NCI-H1694 (cell line): ENCODE data around the gene REXO5.

ENCODE experiments used
- DNase-seq: peaks from one replicate; lab custom pipeline; 2025; lab: John Stamatoyannopoulos, UW

The REXO5 gene

GRCh38 chr16:20871941-20872815, 65.9 kb downstream of the REXO5 start:
- DNase-seq, result no peak

- no peak for DNase-seq
Measured at GRCh38 chr16:20873331-20873730, 67.0 kb downstream of the REXO5 start.

DNA sequence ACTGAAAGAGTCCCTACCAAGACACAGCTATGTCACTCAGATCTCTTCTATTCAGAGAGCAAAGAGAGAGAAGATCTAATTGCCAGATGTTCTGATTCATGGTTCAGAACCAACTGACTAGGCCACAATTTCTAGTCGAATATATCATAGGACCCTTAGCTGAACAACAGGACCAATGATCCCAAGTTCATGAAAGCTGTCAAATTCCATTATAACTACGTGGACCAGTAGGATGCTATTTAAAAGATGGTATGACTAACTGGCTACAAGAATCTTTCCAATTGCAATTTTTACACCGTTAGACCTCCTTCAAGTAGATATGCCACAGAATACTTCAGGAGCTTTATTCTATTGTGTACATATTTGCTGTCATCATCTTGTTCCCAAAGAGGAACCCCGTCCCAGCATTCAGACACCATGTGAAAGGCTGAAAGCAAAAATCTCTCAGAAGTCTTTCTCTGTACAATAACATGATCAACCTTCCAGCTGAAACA, 67.8 kb downstream of the REXO5 start:
- no peak for DNase-seq

- DNase-seq, result no peak
Measured at GRCh38 chr16:20875355-20875650, 69.0 kb downstream of the REXO5 start.

- DNase-seq, result no peak
Measured at GRCh38 chr16:20878682-20879147, 72.4 kb downstream of the REXO5 start.

- no peak for DNase-seq
Measured at GRCh38 chr16:20879175-20880040, 73.1 kb downstream of the REXO5 start.

DNA sequence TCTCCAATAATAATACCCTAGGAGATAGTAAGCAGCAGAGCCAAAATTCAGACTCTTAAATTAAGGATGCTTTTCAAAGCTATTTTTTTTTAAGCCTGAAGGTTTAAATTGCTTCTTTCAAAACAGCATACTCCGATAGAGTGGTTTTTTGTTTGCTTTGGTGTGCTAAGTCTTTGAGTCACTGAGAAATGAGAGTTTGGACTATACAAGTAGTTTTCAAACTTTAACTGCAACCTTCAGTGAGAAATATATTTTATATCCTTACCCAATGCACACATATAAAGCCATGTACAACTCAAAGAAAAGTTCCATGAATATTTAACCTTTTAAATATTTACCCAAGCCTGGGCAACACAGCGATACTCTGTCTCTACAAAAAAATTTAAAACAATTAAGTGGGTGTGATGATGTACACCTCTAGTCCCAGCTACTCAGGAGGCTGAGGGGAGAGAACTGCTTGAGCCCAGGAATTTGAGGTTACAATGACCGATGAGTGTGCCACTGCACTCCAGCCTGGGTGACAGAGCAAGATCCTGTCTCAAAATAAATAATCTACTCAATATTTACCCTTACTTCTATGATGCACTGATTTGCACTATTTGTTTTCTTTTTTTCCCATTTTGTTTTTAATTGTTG, 74.7 kb downstream of the REXO5 start:
- no peak for DNase-seq

GRCh38 chr16:20881503-20881878, 75.2 kb downstream of the REXO5 start:
- no peak for DNase-seq

GRCh38 chr16:20883554-20884239, 77.4 kb downstream of the REXO5 start:
- no peak for DNase-seq

DNA sequence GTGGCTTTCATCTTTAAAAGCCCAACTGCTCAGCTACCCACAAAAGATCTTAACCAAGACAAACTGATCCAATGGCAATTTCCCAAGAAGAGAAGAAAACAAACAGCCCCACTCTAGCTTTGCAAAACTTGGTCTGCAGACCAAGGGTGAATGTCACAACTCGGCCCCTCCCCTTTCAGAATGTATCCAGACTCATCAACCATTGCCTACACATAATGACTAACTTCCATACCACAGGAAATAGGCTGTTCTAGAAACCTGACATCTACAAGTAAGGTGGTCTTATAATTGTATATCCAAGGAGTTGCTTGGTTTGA, 77.9 kb downstream of the REXO5 start:
- DNase-seq, result no peak

GRCh38 chr16:20886320-20886719, 80.0 kb downstream of the REXO5 start:
- no peak for DNase-seq

DNA sequence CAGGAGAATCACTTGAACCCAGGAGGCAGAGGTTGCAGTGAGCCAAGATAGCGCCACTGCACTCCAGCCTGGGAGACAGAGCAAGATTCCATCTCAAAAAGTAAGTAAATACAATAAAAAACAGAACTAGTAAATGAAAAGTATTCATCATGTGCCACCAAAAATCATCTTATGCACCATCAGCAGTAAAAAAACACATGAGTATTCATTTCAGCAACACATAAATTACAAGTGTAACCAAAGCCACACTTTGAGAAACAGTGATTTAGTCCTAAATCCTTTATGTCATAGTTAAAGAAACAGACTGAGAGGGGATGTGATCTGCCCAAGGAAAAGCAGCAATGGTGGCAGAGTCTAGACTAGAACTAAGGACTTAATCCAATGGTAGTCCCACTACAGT, 80.9 kb downstream of the REXO5 start:
- DNase-seq, result no peak

- no peak for DNase-seq
Measured at GRCh38 chr16:20889625-20890275, 83.4 kb downstream of the REXO5 start.

DNA sequence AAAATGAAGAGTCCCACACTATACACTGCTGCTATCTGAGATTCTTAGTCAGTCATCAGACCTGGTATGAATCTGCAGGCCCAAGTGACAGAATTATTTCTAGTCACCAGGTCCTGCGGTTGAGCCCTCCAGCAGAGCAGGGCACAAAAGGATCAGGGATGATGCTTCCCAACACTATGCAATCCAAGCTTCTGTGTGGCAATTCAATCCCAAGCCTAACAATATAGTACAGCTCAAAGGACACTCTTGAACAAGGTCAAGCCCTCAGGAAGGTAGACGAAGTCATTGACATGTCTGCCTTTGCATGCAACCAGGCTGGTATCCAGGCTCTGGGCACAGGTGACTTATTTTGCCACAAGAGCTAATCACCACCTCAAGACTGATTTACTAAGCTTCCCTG, 88.1 kb downstream of the REXO5 start:
- no peak for DNase-seq

DNA sequence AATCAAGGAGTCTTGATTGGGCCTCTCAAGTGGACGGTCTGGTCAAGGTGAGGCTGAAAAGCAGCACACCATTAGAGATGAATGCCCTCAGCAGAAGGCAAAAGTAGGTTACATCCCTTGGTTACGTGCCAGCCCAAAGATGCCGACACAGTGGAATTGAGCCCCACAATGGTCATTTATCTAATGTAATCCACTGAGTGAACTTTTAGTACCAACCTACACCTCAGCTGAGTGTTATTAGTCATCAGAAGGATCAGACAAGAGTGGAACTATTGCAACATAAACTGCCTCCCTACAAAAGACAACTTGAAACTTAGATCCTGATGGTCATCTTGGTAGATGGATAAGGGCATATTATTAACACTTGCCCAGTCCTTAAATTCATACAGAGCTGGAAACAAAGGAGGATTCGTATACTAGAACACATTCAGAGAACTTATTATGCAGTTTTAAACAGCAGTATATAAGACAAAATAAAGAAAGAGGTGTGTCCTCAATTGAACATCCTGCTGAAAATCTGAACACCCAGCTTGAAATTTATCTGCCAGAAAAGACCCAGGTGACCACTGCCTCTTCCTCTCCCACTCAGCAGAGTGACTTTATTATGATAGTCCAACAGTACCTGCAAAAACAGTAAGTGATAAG, 91.0 kb downstream of the REXO5 start:
- DNase-seq, result no peak

GRCh38 chr16:20897922-20898321, 91.6 kb downstream of the REXO5 start:
- no peak for DNase-seq

DNA sequence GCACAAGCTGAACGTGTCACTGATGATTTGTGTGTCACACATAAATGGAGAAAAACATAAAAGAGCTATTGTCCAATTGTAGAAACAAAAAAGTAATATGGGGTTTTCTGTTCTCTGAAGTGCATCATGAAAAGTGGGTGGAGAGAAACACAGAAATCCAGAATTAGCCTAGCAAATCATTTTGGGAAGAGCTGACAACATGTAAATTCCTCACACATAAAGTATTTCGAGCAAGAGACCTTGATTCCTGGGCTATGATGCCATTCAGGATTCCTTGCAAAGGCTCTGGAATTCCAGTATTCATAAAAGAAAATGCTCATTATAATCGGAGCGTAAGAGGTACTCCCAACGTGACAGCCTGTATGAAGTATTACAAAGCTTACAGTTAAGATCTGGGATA, 92.7 kb downstream of the REXO5 start:
- DNase-seq, result no peak
